NT2/D1 (cell line): ENCODE data around the gene GPR35.

Experiments used
- DNase-seq: peaks from one replicate; pipeline ENCODE4 v3.0.0-alpha.2; 2011; ENCODE audit warnings: low read depth, low spot score
- H3K27me3 ChIP-seq: 2 replicates; pipeline ENCODE4 v1.6.0; 2011; ENCODE audit warnings: mild to moderate bottlenecking; ENCODE audit not compliant: insufficient read length, insufficient read depth
- H3K36me3 ChIP-seq: 2 replicates; pipeline ENCODE4 v1.6.1; 2011; ENCODE audit warnings: mild to moderate bottlenecking, low read length, mixed read lengths; ENCODE audit not compliant: insufficient read depth, insufficient read length
- H3K4me1 ChIP-seq: 2 replicates; pipeline ENCODE4 v1.5.1; 2011; ENCODE audit not compliant: insufficient read depth, insufficient read length
- H3K4me3 ChIP-seq: 2 replicates; pipeline ENCODE4 v1.5.1; 2011; ENCODE audit warnings: low read depth; ENCODE audit not compliant: insufficient read length
- H3K9ac ChIP-seq: 2 replicates; pipeline ENCODE4 v1.6.0; 2011; ENCODE audit warnings: low read depth; ENCODE audit not compliant: insufficient read length
- H3K9me3 ChIP-seq: 2 replicates; pipeline ENCODE4 v1.5.1; 2011; ENCODE audit warnings: mild to moderate bottlenecking, low read length; ENCODE audit not compliant: insufficient read depth
- SUZ12 ChIP-seq: IDR thresholded peaks from 2 replicates; pipeline ENCODE4 v1.6.1; 2011; ENCODE audit not compliant: insufficient read length, insufficient read depth; ENCODE audit errors: extremely low read depth
- YY1 ChIP-seq: IDR thresholded peaks from 2 replicates; pipeline ENCODE4 v1.6.1; 2011; ENCODE audit not compliant: insufficient read length, insufficient read depth
- ZNF274 ChIP-seq: IDR thresholded peaks from 2 replicates; pipeline ENCODE4 v1.6.1; 2011; ENCODE audit warnings: mild to moderate bottlenecking, low read depth, low read length

GPR35 gene

DNA sequence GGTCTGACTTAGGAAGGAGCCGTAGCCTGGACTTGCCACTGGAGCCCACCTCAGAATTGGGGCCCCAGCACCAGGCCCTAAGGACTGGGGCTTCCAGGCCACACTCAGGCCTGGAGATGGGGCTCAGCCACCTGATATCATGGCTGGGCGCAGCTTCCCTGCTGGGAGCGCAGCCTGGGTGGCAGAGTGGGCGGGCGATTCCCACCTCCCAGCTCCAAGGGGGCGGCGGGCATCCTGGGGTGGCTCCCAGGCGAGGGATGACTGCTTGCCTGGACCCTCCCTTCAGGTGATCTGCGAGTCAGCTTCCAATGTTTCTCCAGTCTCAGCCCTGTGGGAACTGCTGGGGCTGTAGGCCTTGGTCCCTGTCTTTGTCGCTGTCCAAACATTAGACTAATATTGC lies 20.1 kb downstream of the GPR35 start:
- Histone ChIP-seq H3K9ac (no peak overlapping the region), H3K4me3 (no peak overlapping the region), H3K27me3 (peaks cover 4% of the 10 kb centered on the region), H3K4me1 (peaks cover 19% of the 10 kb centered on the region), H3K9me3 (no peaks in the 10 kb centered on the region), H3K36me3 (no peaks in the 10 kb centered on the region)
- no peak for DNase-seq
- TF ChIP-seq YY1 = no peak
- TF ChIP-seq ZNF274 = no peak
- TF ChIP-seq SUZ12 = no peak

DNA sequence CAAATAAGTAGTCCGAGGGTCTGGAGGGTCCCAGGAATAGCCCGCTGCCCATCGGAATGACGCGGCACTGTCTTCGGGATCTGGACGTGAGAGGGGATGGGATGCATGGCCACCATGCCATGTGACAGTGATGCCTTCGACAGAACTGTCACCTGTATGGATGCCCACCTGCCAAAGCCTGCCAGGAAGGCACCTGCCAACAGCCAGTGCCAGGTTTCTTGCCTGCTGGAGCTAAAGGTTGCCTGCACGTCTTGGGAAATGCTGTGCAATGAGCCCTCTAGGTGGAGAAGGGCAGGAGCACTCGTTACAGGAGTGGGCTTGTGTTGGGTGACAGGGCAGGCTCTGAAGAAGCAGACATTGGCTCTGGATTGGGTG lies 20.5 kb downstream of the GPR35 start:
- no peak for DNase-seq
- Histone ChIP-seq H3K4me1 (peaks cover 19% of the 10 kb centered on the region), H3K9ac (no peak overlapping the region), H3K9me3 (no peaks in the 10 kb centered on the region), H3K36me3 (no peaks in the 10 kb centered on the region), H3K27me3 (no peaks in the 10 kb centered on the region), H3K4me3 (no peak overlapping the region)
- TF ChIP-seq SUZ12 = no peak
- no peak for TF ChIP-seq ZNF274
- no peak for TF ChIP-seq YY1

DNA sequence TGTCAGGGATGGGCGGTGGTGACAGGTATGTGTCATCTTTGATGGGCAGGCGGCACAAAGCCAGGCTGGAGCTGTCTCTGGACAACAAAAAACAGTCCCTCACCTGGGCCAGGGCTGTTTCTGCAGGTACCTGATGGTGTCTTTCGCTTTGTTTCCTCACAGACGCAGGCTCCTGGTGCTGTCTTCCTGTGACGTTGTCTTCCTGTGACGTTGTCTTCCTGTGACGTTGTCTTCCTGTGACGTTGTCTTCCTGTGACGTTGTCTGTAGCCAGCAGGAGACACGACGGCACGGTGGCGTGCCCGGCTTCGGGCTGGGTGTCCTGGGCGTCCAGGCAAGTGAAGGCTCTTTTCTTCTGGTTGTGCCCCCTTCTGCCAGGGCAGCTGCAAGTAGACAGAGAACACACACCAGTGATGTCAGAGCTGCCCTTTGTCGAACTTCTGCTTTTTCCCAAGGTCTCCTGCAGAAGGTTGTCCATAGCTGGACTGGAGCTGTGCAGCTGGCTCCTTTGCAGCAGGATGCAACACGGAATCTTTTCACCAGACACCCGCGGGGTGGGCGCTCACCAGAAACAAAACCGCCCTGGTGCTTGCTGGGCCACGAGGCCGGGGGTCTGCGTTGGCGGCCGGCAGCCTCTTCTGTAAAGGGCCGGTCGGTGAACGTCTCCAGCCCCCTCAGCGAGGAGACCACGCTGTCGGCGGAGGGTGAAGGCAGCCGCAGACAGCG lies 21.1 kb downstream of the GPR35 start:
- Histone ChIP-seq H3K4me3 (no peak overlapping the region), H3K9ac (no peak overlapping the region), H3K27me3 (no peaks in the 10 kb centered on the region), H3K9me3 (peaks cover 2% of the 10 kb centered on the region; the same call in 1 of the 2 replicates), H3K4me1 (peaks cover 19% of the 10 kb centered on the region), H3K36me3 (no peaks in the 10 kb centered on the region)
- TF ChIP-seq SUZ12 = no peak
- no peak for TF ChIP-seq ZNF274
- no peak for TF ChIP-seq YY1
- no peak for DNase-seq

DNA sequence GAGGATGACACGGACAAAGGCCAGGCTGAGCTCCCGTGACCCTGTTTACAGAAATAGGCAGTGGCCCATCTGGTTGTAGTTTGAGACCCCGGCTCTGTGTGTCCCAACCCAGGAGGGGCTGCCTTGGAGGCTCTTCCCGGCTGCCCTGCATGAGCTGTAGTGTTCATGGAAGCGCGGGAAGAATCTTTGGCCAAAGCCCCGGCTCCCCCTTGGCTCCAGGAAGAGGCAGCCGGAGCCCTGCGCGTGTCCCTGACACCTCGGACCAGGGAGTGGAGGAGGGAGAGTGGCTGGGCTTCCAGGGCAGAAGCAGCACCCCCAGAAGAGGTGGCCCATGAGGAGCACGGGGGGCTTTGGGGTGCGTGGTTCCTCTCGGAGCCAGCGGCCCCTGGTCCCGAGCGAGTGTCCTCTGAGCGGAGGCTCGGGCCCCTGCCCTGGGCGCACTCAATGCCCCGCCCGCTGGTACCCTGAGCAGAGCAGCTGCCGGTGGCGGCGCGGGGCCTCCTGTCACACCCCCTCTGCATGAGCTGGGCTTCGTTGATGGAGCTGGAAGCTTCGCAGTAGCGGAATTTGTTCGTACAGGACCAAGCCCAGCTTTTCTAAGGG lies 21.7 kb downstream of the GPR35 start:
- DNase-seq = no peak
- Histone ChIP-seq H3K4me1 (peaks cover 19% of the 10 kb centered on the region), H3K27me3 (no peaks in the 10 kb centered on the region), H3K9ac (no peak overlapping the region), H3K36me3 (no peaks in the 10 kb centered on the region), H3K9me3 (peaks cover 6% of the 10 kb centered on the region; the same call in 1 of the 2 replicates), H3K4me3 (no peak overlapping the region)
- TF ChIP-seq SUZ12 (no peak), YY1 (no peak), ZNF274 (no peak)

DNA sequence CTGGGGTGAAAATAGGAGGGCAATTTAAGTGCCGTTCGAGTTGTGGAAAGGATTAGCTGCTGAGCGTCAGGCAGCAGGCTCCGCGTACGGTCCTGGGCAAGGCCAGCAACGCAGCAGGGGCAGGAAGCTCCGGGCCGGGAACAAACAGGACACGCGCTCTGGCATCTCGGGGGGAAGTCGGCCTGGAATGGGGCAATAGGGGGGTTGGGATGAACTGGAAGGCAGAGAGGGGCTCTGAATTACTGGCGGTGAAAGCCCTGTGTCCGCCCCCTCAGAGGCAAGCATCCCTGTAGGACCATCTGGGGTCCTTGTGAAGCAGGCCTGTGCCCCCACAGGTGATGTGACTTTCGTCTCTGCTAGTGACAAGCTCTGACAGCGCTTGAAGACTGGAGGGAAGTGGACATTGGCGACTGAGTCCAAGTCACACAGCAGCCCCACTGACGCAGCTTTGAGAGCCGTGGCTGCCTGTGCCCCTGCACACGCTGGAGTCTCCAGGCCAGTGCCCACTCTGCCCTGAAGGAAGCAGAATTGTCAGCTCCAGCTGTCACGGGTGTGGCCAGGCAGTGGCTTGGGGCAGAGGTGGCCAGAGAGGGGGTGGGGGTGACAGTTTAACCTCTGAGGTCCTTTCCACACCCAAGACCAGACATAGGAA lies 22.3 kb downstream of the GPR35 start:
- H3K9me3 ChIP-seq = peaks cover 6% of the 10 kb centered on the region; the same call in 1 of the 2 replicates
- no peaks in the 10 kb centered on the region for H3K36me3 ChIP-seq
- no peaks in the 10 kb centered on the region for H3K27me3 ChIP-seq
- TF ChIP-seq YY1 = no peak
- TF ChIP-seq SUZ12 = no peak
- no peak for TF ChIP-seq ZNF274
- peaks cover 19% of the 10 kb centered on the region for H3K4me1 ChIP-seq
- no peak for DNase-seq
- H3K4me3 ChIP-seq = no peak overlapping the region
- no peak overlapping the region for H3K9ac ChIP-seq

DNA sequence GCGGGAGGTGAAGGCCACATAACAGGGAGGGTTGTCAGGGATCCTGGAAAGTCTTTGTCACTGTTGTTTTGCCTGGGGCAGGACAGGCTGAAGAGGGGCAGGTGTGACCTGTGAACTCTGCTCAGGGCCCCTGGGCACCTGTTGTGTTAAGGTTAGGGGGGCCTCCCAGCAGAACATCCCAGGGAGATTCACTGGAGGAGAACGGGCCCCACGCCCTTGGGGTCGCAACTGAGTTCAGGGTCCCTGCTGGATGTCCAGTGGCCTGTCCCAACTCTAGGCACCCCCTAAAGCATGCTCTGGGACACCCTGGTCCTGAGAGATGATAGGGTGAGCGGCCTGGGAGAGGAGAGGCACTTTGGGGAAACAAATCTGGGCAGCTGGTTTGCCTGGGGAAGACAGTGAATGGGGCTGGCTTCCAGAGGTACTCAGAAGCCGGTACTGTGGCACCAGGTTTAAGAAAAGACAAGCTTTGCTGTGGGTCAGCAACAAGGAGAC lies 22.9 kb downstream of the GPR35 start:
- Histone ChIP-seq H3K9ac (no peak overlapping the region), H3K36me3 (no peaks in the 10 kb centered on the region), H3K27me3 (no peaks in the 10 kb centered on the region), H3K9me3 (peaks cover 6% of the 10 kb centered on the region; the same call in 1 of the 2 replicates), H3K4me3 (no peak overlapping the region), H3K4me1 (peaks cover 19% of the 10 kb centered on the region)
- no peak for TF ChIP-seq SUZ12
- TF ChIP-seq YY1 = no peak
- no peak for TF ChIP-seq ZNF274
- no peak for DNase-seq
